ENCODE measurements around the gene FGF2.
A peak's percentile ranks its signal among the peaks of the same experiment; 100 is the strongest.
"Not testable (repeated sequence)": the region's sequence is repeated elsewhere in the genome, so short reads cannot be mapped to it uniquely, and the experiment has no call there.

The FGF2 gene

DNA sequence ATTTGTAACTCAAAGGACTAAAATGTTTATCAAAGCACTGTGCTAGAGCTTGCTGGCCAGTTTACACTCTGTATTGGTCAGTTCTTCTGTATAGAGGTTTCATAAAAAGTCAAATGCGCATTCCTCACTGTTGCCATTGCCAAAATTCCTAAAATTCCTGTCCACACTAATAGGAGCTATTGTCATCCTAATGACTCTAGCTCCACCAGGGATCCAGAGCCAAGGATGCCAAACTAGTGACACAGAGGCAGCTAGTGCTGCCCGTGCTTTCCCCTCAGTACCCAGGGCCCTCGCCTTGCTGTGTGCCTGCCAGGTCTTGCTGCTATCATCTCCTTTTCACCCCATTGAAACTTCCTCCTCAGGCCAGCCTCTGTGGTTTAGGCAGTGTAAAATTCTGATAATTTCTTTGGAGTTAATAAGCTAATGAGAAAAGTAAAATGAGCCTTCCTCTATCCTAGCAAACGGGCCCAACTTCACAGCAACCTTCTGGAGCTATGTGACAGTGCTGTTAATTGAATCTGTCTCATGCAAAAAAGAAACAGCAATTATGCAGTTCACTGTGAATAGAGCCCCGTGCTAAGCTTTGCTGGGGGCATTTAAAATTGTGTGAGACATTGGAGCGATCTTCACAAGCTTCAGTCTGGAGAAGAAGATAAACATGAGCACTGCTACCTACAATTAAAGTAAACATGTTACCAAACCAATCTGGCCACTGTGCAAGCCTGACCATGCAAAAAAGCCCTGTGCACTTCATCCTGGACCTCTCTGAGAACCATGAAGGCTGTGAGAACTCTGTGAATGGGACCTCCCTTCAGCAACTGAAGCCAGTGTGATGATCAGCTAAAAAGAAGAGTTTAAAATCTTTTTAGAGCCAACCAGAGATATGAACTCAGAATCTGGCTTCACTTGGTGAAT, 43.1 kb upstream of the FGF2 start:
- 12% methylated on average over 5 of the region's 6 CpGs for WGBS
- H4K91ac ChIP-seq (ENCODE audit: low read length) = no peak overlapping the region
- peak overlapping the region; percentile 99 for H3K27ac ChIP-seq (ENCODE audit: low read length, poor library complexity, severe bottlenecking)
- peak; percentile 76 for DNase-seq
- peak overlapping the region; percentile 87 for H2BK5ac ChIP-seq (ENCODE audit: low read depth, low read length, poor library complexity, severe bottlenecking)
- H3K9me3 ChIP-seq (ENCODE audit: control insufficient read depth, low read length) = no peaks in the 10 kb centered on the region
- peak overlapping the region; percentile 57 for H3K9ac ChIP-seq (ENCODE audit: low read length)
- H2AFZ ChIP-seq (ENCODE audit: low read depth, low read length) = peak overlapping the region; percentile 42
- peak overlapping the region in 1 of 2 experiments; percentile 9 for H3K23ac ChIP-seq (ENCODE audit: low read length in 2 of 2)
- H3K14ac ChIP-seq (ENCODE audit: low read length in 2 of 2) = no peak overlapping the region
- no peaks in the 10 kb centered on the region for H3K79me1 ChIP-seq (replicated peaks; ENCODE audit: low read length, poor library complexity, severe bottlenecking)
- no peak overlapping the region for H4K8ac ChIP-seq (ENCODE audit: low read length)
- H3K27me3 ChIP-seq (ENCODE audit: control insufficient read depth in 1 of 2, insufficient read depth in 1 of 2, low read length in 2 of 2) = no peaks in the 10 kb centered on the region
- H2BK15ac ChIP-seq (ENCODE audit: low read depth, poor library complexity, severe bottlenecking) = no peak overlapping the region
- H2BK12ac ChIP-seq (ENCODE audit: low read length in 2 of 2) = peak overlapping the region in 1 of 2 experiments; percentile 63
- peaks cover 7% of the 10 kb centered on the region for H3K4me1 ChIP-seq (ENCODE audit: control insufficient read depth, insufficient read depth, low read depth, low read length)
- H3K36me3 ChIP-seq (ENCODE audit: control insufficient read depth in 1 of 2, insufficient read depth in 2 of 2, low read depth in 1 of 2, low read length in 2 of 2) = no peaks in the 10 kb centered on the region
- peak overlapping the region; percentile 96 for H2AK5ac ChIP-seq (ENCODE audit: low read length, severe bottlenecking)
- peak overlapping the region; percentile 23 for H3K4me2 ChIP-seq (ENCODE audit: low read length, poor library complexity, severe bottlenecking)
- H3K4me3 ChIP-seq (ENCODE audit: insufficient read depth in 1 of 2, low read depth in 1 of 2, low read length in 2 of 2) = no peak overlapping the region
- no peak overlapping the region for H2BK120ac ChIP-seq (ENCODE audit: low read depth, low read length)
- H3K18ac ChIP-seq (ENCODE audit: low read depth in 1 of 2, low read length in 2 of 2) = peak overlapping the region in 1 of 2 experiments; percentile 52
- no peak overlapping the region for H3K4ac ChIP-seq (ENCODE audit: low read depth in 1 of 2, low read length in 2 of 2)

GRCh38 chr4:122784261-122784660, 42.4 kb upstream of the FGF2 start:
- Histone ChIP-seq H3K4me1 (ENCODE audit: control insufficient read depth, insufficient read depth, low read depth, low read length) (peaks cover 7% of the 10 kb centered on the region), H3K4me3 (ENCODE audit: insufficient read depth in 1 of 2, low read depth in 1 of 2, low read length in 2 of 2) (no peak overlapping the region), H3K36me3 (ENCODE audit: control insufficient read depth in 1 of 2, insufficient read depth in 2 of 2, low read depth in 1 of 2, low read length in 2 of 2) (no peaks in the 10 kb centered on the region), H4K91ac (ENCODE audit: low read length) (no peak overlapping the region), H3K23ac (ENCODE audit: low read length in 2 of 2) (no peak overlapping the region), H4K8ac (ENCODE audit: low read length) (no peak overlapping the region), H3K4ac (ENCODE audit: low read depth in 1 of 2, low read length in 2 of 2) (no peak overlapping the region), H3K27ac (ENCODE audit: low read length, poor library complexity, severe bottlenecking) (peak overlapping the region; percentile 99), H3K79me1 (replicated peaks; ENCODE audit: low read length, poor library complexity, severe bottlenecking) (no peaks in the 10 kb centered on the region), H3K9me3 (ENCODE audit: control insufficient read depth, low read length) (no peaks in the 10 kb centered on the region), H3K4me2 (ENCODE audit: low read length, poor library complexity, severe bottlenecking) (no peak overlapping the region), H2BK5ac (ENCODE audit: low read depth, low read length, poor library complexity, severe bottlenecking) (peak overlapping the region; percentile 87), H2BK15ac (ENCODE audit: low read depth, poor library complexity, severe bottlenecking) (no peak overlapping the region), H2BK12ac (ENCODE audit: low read length in 2 of 2) (no peak overlapping the region), H3K14ac (ENCODE audit: low read length in 2 of 2) (no peak overlapping the region), H2AFZ (ENCODE audit: low read depth, low read length) (no peak overlapping the region), H2BK120ac (ENCODE audit: low read depth, low read length) (no peak overlapping the region), H2AK5ac (ENCODE audit: low read length, severe bottlenecking) (no peak overlapping the region), H3K27me3 (ENCODE audit: control insufficient read depth in 1 of 2, insufficient read depth in 1 of 2, low read length in 2 of 2) (no peaks in the 10 kb centered on the region), H3K18ac (ENCODE audit: low read depth in 1 of 2, low read length in 2 of 2) (no peak overlapping the region), H3K9ac (ENCODE audit: low read length) (peak overlapping the region; percentile 57)
- WGBS = 38% methylated on average over 1 of the region's 1 CpG
- no peak for DNase-seq

GRCh38 chr4:122785099-122785498, 41.5 kb upstream of the FGF2 start:
- Histone ChIP-seq H3K79me1 (replicated peaks; ENCODE audit: low read length, poor library complexity, severe bottlenecking) (no peaks in the 10 kb centered on the region), H2AK5ac (ENCODE audit: low read length, severe bottlenecking) (peak overlapping the region; percentile 80), H3K27me3 (ENCODE audit: control insufficient read depth in 1 of 2, insufficient read depth in 1 of 2, low read length in 2 of 2) (no peaks in the 10 kb centered on the region), H3K4me3 (ENCODE audit: insufficient read depth in 1 of 2, low read depth in 1 of 2, low read length in 2 of 2) (no peak overlapping the region), H3K9ac (ENCODE audit: low read length) (no peak overlapping the region), H4K8ac (ENCODE audit: low read length) (no peak overlapping the region), H3K36me3 (ENCODE audit: control insufficient read depth in 1 of 2, insufficient read depth in 2 of 2, low read depth in 1 of 2, low read length in 2 of 2) (no peaks in the 10 kb centered on the region), H2BK12ac (ENCODE audit: low read length in 2 of 2) (no peak overlapping the region), H2BK15ac (ENCODE audit: low read depth, poor library complexity, severe bottlenecking) (no peak overlapping the region), H3K4me2 (ENCODE audit: low read length, poor library complexity, severe bottlenecking) (no peak overlapping the region), H3K14ac (ENCODE audit: low read length in 2 of 2) (no peak overlapping the region), H2BK5ac (ENCODE audit: low read depth, low read length, poor library complexity, severe bottlenecking) (no peak overlapping the region), H3K4me1 (ENCODE audit: control insufficient read depth, insufficient read depth, low read depth, low read length) (peaks cover 7% of the 10 kb centered on the region), H3K9me3 (ENCODE audit: control insufficient read depth, low read length) (no peaks in the 10 kb centered on the region), H2BK120ac (ENCODE audit: low read depth, low read length) (no peak overlapping the region), H2AFZ (ENCODE audit: low read depth, low read length) (no peak overlapping the region), H3K27ac (ENCODE audit: low read length, poor library complexity, severe bottlenecking) (peak overlapping the region; percentile 99), H3K23ac (ENCODE audit: low read length in 2 of 2) (no peak overlapping the region), H3K4ac (ENCODE audit: low read depth in 1 of 2, low read length in 2 of 2) (no peak overlapping the region), H4K91ac (ENCODE audit: low read length) (no peak overlapping the region), H3K18ac (ENCODE audit: low read depth in 1 of 2, low read length in 2 of 2) (no peak overlapping the region)
- DNase-seq = no peak
- 98% methylated on average over 2 of the region's 2 CpGs for WGBS

GRCh38 chr4:122786296-122786695, 40.3 kb upstream of the FGF2 start:
- H2BK15ac ChIP-seq (ENCODE audit: low read depth, poor library complexity, severe bottlenecking); H2BK120ac ChIP-seq (ENCODE audit: low read depth, low read length); H2BK12ac ChIP-seq (ENCODE audit: low read length in 2 of 2); DNase-seq; H3K18ac ChIP-seq (ENCODE audit: low read depth in 1 of 2, low read length in 2 of 2); H3K23ac ChIP-seq (ENCODE audit: low read length in 2 of 2); H4K91ac ChIP-seq (ENCODE audit: low read length); H3K4me2 ChIP-seq (ENCODE audit: low read length, poor library complexity, severe bottlenecking); H3K36me3 ChIP-seq (ENCODE audit: control insufficient read depth in 1 of 2, insufficient read depth in 2 of 2, low read depth in 1 of 2, low read length in 2 of 2); H2AK5ac ChIP-seq (ENCODE audit: low read length, severe bottlenecking); H3K9me3 ChIP-seq (ENCODE audit: control insufficient read depth, low read length); H3K27me3 ChIP-seq (ENCODE audit: control insufficient read depth in 1 of 2, insufficient read depth in 1 of 2, low read length in 2 of 2); H4K8ac ChIP-seq (ENCODE audit: low read length); H2AFZ ChIP-seq (ENCODE audit: low read depth, low read length); H3K4me3 ChIP-seq (ENCODE audit: insufficient read depth in 1 of 2, low read depth in 1 of 2, low read length in 2 of 2); H3K14ac ChIP-seq (ENCODE audit: low read length in 2 of 2); H3K9ac ChIP-seq (ENCODE audit: low read length); H3K4me1 ChIP-seq (ENCODE audit: control insufficient read depth, insufficient read depth, low read depth, low read length); H3K4ac ChIP-seq (ENCODE audit: low read depth in 1 of 2, low read length in 2 of 2); H3K27ac ChIP-seq (ENCODE audit: low read length, poor library complexity, severe bottlenecking); H3K79me1 ChIP-seq (replicated peaks; ENCODE audit: low read length, poor library complexity, severe bottlenecking); H2BK5ac ChIP-seq (ENCODE audit: low read depth, low read length, poor library complexity, severe bottlenecking): not testable (repeated sequence)
- 95% methylated on average over 4 of the region's 4 CpGs for WGBS
